K562 (cell line): ENCODE data around the gene CDH3. TPM values are rescaled to one million over a fixed set of nuclear protein-coding genes. Genes with fewer than 3 reads are reported as not detected.

ENCODE experiments used
- ATAC-seq: fragments of 200-7000 bp; cut with Tn5 transposase; 3 replicates; pipeline ENCODE4 v1.9.1; 2020; ENCODE audit warnings: moderate library complexity
- BruUV-seq: library from RNA; stranded (reverse); fragments of 400-500 nt; replicated peaks from 2 replicates; lab custom pipeline; 2021; lab: Mats Ljungman, UMichigan
- CTCF ChIA-PET: fragments of 300-600 bp; formaldehyde crosslinking; extraction: SDS; loops from one replicate; lab custom pipeline; 2021; ENCODE audit warnings: low intra/inter-chr PET ratio; lab: Yijun Ruan, JAX
- POLR2A ChIA-PET: fragments of 300-600, 350-650 bp; sonication (Branson Sonifier 250); formaldehyde crosslinking; extraction: SDS; loops from one replicate; lab custom pipeline; 2021; ENCODE audit warnings: antibody characterized with exemption, inconsistent platforms; lab: Yijun Ruan, JAX
- DNase-seq, 4 experiments: peaks; one replicate each; pipeline versions ENCODE4 v3.0.0 to v3.0.0-alpha.2; 2011 to 2018; ENCODE audit warnings: low spot score in 3 of 4, mixed read lengths in 3 of 4; ENCODE audit errors: extremely low read depth in 1 of 4
- FAIRE-seq: peaks from 2 replicates; lab custom pipeline; 2011; peaks lifted over from hg19 to GRCh38; lab: Jason Lieb, UNC
- H2AFZ ChIP-seq: 2 replicates; pipeline ENCODE4 v1.6.0; 2011; ENCODE audit warnings: low read depth, low read length, control low read depth, inconsistent platforms
- H3K27ac ChIP-seq: fragments of 200-600 bp; 3 replicates; pipeline ENCODE4 v1.8.0; 2011; ENCODE audit warnings: low read depth, mild to moderate bottlenecking, control low read depth, inconsistent platforms, low read length, moderate library complexity, mixed read lengths; ENCODE audit errors: extremely low read depth
- H3K27me3 ChIP-seq, 2 experiments: fragments of 300-600 bp in 1 of 2; 2 replicates in 1 of 2; 3 replicates in 1 of 2; pipeline versions ENCODE4 v1.6.0 to v1.8.0; 2011; ENCODE audit warnings: inconsistent platforms in 2 of 2, low read length in 2 of 2, mild to moderate bottlenecking in 1 of 2, mixed read lengths in 1 of 2, moderate library complexity in 1 of 2; ENCODE audit not compliant: control insufficient read depth in 2 of 2, insufficient read depth in 2 of 2
- H3K36me3 ChIP-seq: fragments of 300-600 bp; 3 replicates; pipeline ENCODE4 v1.8.0; 2011; ENCODE audit warnings: mild to moderate bottlenecking, low read length, inconsistent platforms; ENCODE audit not compliant: control insufficient read depth, insufficient read depth
- H3K4me1 ChIP-seq, 2 experiments: fragments of 200-600 bp in 1 of 2; replicated peaks in 1 of 2; 2 replicates in 1 of 2; 3 replicates in 1 of 2; pipeline versions ENCODE4 v1.5.1 to v1.8.0; 2011; ENCODE audit warnings: inconsistent platforms in 2 of 2, low read length in 2 of 2, mild to moderate bottlenecking in 1 of 2, mixed read lengths in 1 of 2, moderate library complexity in 1 of 2; ENCODE audit not compliant: control insufficient read depth in 2 of 2, insufficient read depth in 2 of 2
- H3K4me2 ChIP-seq: 2 replicates; pipeline ENCODE4 v1.6.1; 2011; ENCODE audit warnings: low read length, control low read depth, inconsistent platforms, mixed read lengths; ENCODE audit not compliant: insufficient read depth
- H3K4me3 ChIP-seq: fragments of 200-600 bp; sonication (generic), shearing (Covaris generic); 2 replicates; pipeline ENCODE4 v1.5.1; 2016; ENCODE audit warnings: control low read depth, inconsistent platforms
- H3K79me2 ChIP-seq: fragments of 200-600 bp; 3 replicates; pipeline ENCODE4 v1.8.0; 2011; ENCODE audit warnings: low read length, inconsistent platforms; ENCODE audit not compliant: control insufficient read depth, insufficient read depth
- H3K9ac ChIP-seq, 2 experiments: 2 replicates each; pipeline versions ENCODE4 v1.6.0 to v1.6.1; 2011; ENCODE audit warnings: low read depth in 2 of 2, low read length in 2 of 2, control low read depth in 1 of 2, inconsistent platforms in 1 of 2, mild to moderate bottlenecking in 1 of 2, mixed read lengths in 1 of 2; ENCODE audit not compliant: insufficient read depth in 1 of 2
- H3K9me1 ChIP-seq: one replicate; pipeline ENCODE4 v1.6.0; 2011; ENCODE audit warnings: inconsistent platforms, mild to moderate bottlenecking, low read length, moderate library complexity; ENCODE audit not compliant: control insufficient read depth, insufficient read depth
- H3K9me3 ChIP-seq: replicated peaks from 2 replicates; pipeline ENCODE4 v1.5.1; 2011; ENCODE audit warnings: low read depth, low read length, inconsistent platforms; ENCODE audit not compliant: control insufficient read depth, insufficient read depth
- H4K20me1 ChIP-seq: replicated peaks from 2 replicates; pipeline ENCODE4 v1.6.1; 2011; ENCODE audit warnings: low read length, inconsistent platforms, mixed read lengths; ENCODE audit not compliant: control insufficient read depth, insufficient read depth
- ADNP ChIP-seq: fragments of 200-800 bp; sonication (Bioruptor generic); IDR thresholded peaks from 2 replicates; pipeline ENCODE4 v1.6.1; 2016; ENCODE audit warnings: missing genetic modification characterization, missing compliant biosample characterization
- ARHGAP35 ChIP-seq: fragments of 450-650 bp; IDR thresholded peaks from 2 replicates; pipeline ENCODE4 v1.6.1; 2018; ENCODE audit not compliant: partially characterized antibody
- BCOR ChIP-seq: fragments of 450-650 bp; IDR thresholded peaks from 2 replicates; pipeline ENCODE4 v1.6.1; 2016
- E2F6 ChIP-seq, 2 experiments: IDR thresholded peaks; 2 replicates each; pipeline ENCODE4 v1.6.1; 2011; ENCODE audit warnings: borderline replicate concordance in 1 of 2, control low read depth in 1 of 2, low read depth in 1 of 2, low read length in 1 of 2, mild to moderate bottlenecking in 1 of 2, mixed read lengths in 1 of 2, moderate library complexity in 1 of 2; ENCODE audit not compliant: insufficient read depth in 1 of 2, insufficient read length in 1 of 2, poor library complexity in 1 of 2, severe bottlenecking in 1 of 2; ENCODE audit errors: extremely low read depth in 1 of 2
- EP300 ChIP-seq: IDR thresholded peaks from 2 replicates; pipeline ENCODE4 v1.6.1; 2012; ENCODE audit warnings: low read length, improper control_type of control experiment
- ETS1 ChIP-seq: conservative IDR thresholded peaks from 2 replicates; pipeline ENCODE4 v1.6.1; 2011; ENCODE audit warnings: low read depth, mild to moderate bottlenecking, low read length; ENCODE audit not compliant: control insufficient read depth
- HDAC2 ChIP-seq: fragments of 450-650 bp; IDR thresholded peaks from 2 replicates; pipeline ENCODE4 v1.6.1; 2016; ENCODE audit warnings: mild to moderate bottlenecking
- HDAC3 ChIP-seq: fragments of 450-650 bp; IDR thresholded peaks from 2 replicates; pipeline ENCODE4 v1.6.1; 2018; ENCODE audit warnings: borderline replicate concordance, mild to moderate bottlenecking, moderate library complexity; ENCODE audit not compliant: partially characterized antibody
- PHB ChIP-seq: fragments of 250-450 bp; sonication (Bioruptor Pico); IDR thresholded peaks from 2 replicates; pipeline ENCODE4 v1.5.0; 2021
- TCFL5 ChIP-seq: fragments of 250-450 bp; sonication (Bioruptor Pico); conservative IDR thresholded peaks from 2 replicates; pipeline ENCODE4 v1.6.1; 2021; ENCODE audit warnings: mild to moderate bottlenecking, moderate library complexity, matching md5 sums
- WGBS: fragments of 100-300 bp; shearing (Covaris generic); methylation state at CpG from one replicate; pipeline ENCODE4 v1.1.6; 2016; ENCODE audit warnings: low coverage, mixed read lengths; ENCODE audit not compliant: insufficient coverage; ENCODE audit errors: missing lambda C conversion rate; 5-methylcytosine and 5-hydroxymethylcytosine counted together
- in situ Hi-C: fragments of 300-500 bp; cut with MboI; formaldehyde crosslinking; loops from 4 replicates; pipeline ENCODE4 v1.15.0; 2018; ENCODE audit warnings: inconsistent platforms, mixed read lengths
- intact Hi-C: fragments of 100-400 bp; cut with micrococcal nuclease; formaldehyde crosslinking; loops from 2 replicates; pipeline ENCODE4 v1.14.2; 2022
- polyA plus RNA-seq, 8 experiments: library from polyadenylated mRNA; depleted of rRNA in 4 of 8; stranded (reverse) in 5 of 8; unstranded in 3 of 8; fragments of >200 nt; fragmentation: Nextera tagmentation in 2 of 8; fragmentation: Illumina TruSeq in 1 of 8; extraction: Ambion mirVana in 2 of 8; extraction: Trizol in 1 of 8; gene quantifications; 2 replicates each; pipeline versions ENCODE4 v1.2.1 to v1.2.3, GENCODE V29; 2011 to 2014; ENCODE audit warnings: inconsistent platforms in 1 of 8, missing spikeins in 1 of 8
- total RNA-seq, 7 experiments: library from RNA; depleted of rRNA in 6 of 7; stranded (reverse); fragments of >200 nt in 6 of 7; fragmentation: Illumina TruSeq in 2 of 7; extraction: Trizol in 2 of 7; gene quantifications; 2 replicates each; pipeline versions ENCODE4 v1.2.1 to v1.2.3, GENCODE V29; 2011 to 2021; ENCODE audit warnings: low replicate concordance in 1 of 7

Gene CDH3
- total and polyA plus RNA-seq, 9 of the 15 experiments (the other 6 are each of a cell fraction or from before 2014, with no cell fraction given): 0.06 to 0.09 TPM; not detected in 7

GRCh38 chr16:68676113-68676860 lies 31.2 kb downstream of the CDH3 start:
- Histone ChIP-seq H3K4me2 (no peak overlapping the region), H3K27me3 (peaks cover 13 to 47% of the 10 kb centered on the region in 2 experiments; a peak in 4 of 5 replicates), H3K9me1 (no peaks in the 10 kb centered on the region), H3K79me2 (no peaks in the 10 kb centered on the region), H3K27ac (no peak overlapping the region), H2AFZ (no peak overlapping the region), H3K4me1 (no peaks in the 10 kb centered on the region), H3K9me3 (no peaks in the 10 kb centered on the region), H3K9ac (no peak overlapping the region), H4K20me1 (no peaks in the 10 kb centered on the region), H3K4me3 (no peak overlapping the region), H3K36me3 (no peaks in the 10 kb centered on the region)
- POLR2A ChIA-PET: interaction anchor here (0.7 to 1.1 kb wide), 2 partner anchors 11 to 18 kb away, joined by 3 to 4 read pairs; no protein-coding TSS in a partner anchor
- BruUV-seq: no TSS peak
- TF ChIP-seq PHB (CRISPR knock-in tag) (no peak), EP300 (no peak), TCFL5 (CRISPR knock-in tag) (no peak)
- DNase-seq: no peak
- CTCF ChIA-PET: no interaction called here
- 0% methylated on average over 5 of the region's 5 CpGs for WGBS
- intact Hi-C loops (no loop called here), in situ Hi-C loops (no loop called here)
- no peak for FAIRE-seq
- ATAC-seq: no peak

- no peak for FAIRE-seq
- 0% methylated on average over 2 of the region's 2 CpGs for WGBS
- TF ChIP-seq ETS1 (no peak), ADNP (tag) (peak; percentile 59), E2F6 (IDR thresholded peaks at IDR 0.05; ENCODE audit: borderline replicate concordance in 1 of 2, extremely low read depth in 1 of 2, insufficient read depth in 1 of 2, insufficient read length in 1 of 2, low read depth in 1 of 2, low read length in 1 of 2, poor library complexity in 1 of 2, severe bottlenecking in 1 of 2) (no peak), ARHGAP35 (no peak), HDAC3 (no peak), BCOR (peak; percentile 87), HDAC2 (peak; percentile 57; the same call in 1 of the 2 replicates)
Measured at GRCh38 chr16:68681038-68681437, 35.9 kb downstream of the CDH3 start.

More at GRCh38 chr16:68681038-68681437, 35.9 kb downstream of the CDH3 start:
- ATAC-seq (no peak), DNase-seq (no peak)
- H3K36me3 ChIP-seq: no peaks in the 10 kb centered on the region
- H3K4me1 ChIP-seq: peaks cover 0 to 2% of the 10 kb centered on the region in 2 experiments; a peak in 2 of 5 replicates
- no peaks in the 10 kb centered on the region for H4K20me1 ChIP-seq
- no peak overlapping the region for H3K4me3 ChIP-seq
- no peak overlapping the region for H3K27ac ChIP-seq
- no peak overlapping the region for H3K4me2 ChIP-seq
- peaks cover 3% of the 10 kb centered on the region for H3K9me1 ChIP-seq
- no TSS peak for BruUV-seq
- no peaks in the 10 kb centered on the region for H3K9me3 ChIP-seq
- ChIA-PET CTCF (no interaction called here), POLR2A (no interaction called here)
- in situ Hi-C loops (no loop called here), intact Hi-C loops (no loop called here)
- peaks cover 7 to 32% of the 10 kb centered on the region in 2 experiments for H3K27me3 ChIP-seq
- no peaks in the 10 kb centered on the region for H3K79me2 ChIP-seq
- H2AFZ ChIP-seq: no peak overlapping the region
- H3K9ac ChIP-seq: no peak overlapping the region
